T47D (cell line): ENCODE measurements around the gene CTF1.
A peak's percentile ranks its signal among the peaks of the same experiment; 100 is the strongest.
"Not testable (repeated sequence)": the region's sequence is repeated elsewhere in the genome, so short reads cannot be mapped to it uniquely, and the experiment has no call there.

Experiments used
- DNase-seq, 2 experiments: peaks; one replicate each; pipeline versions ENCODE4 v3.0.0 to v3.0.0-alpha.2; 2011 to 2012; ENCODE audit warnings: low read depth in 1 of 2, low spot score in 1 of 2
- JUND ChIP-seq: IDR thresholded peaks from 2 replicates; pipeline ENCODE4 v1.6.1; 2012; ENCODE audit warnings: low read depth
- in situ Hi-C: cut with HindIII; loops from 2 replicates; pipeline ENCODE4 v1.10.0; 2016; ENCODE audit warnings: low sequenced_read_pairs, low pct_unique_long_range_greater_than_20kb

Gene CTF1

GRCh38 chr16:30931068-30931650 is 34.7 kb downstream of the CTF1 start:
- no peak for TF ChIP-seq JUND
- no peak for DNase-seq
- in situ Hi-C loops = no loop called here

- DNase-seq = peak in 1 of 2 experiments; percentile 76
- in situ Hi-C loops = no loop called here
Measured at GRCh38 chr16:30934827-30935557, 38.6 kb downstream of the CTF1 start.

GRCh38 chr16:30937692-30938091 is 41.3 kb downstream of the CTF1 start:
- DNase-seq = no peak
- in situ Hi-C loops = no loop called here
- no peak for TF ChIP-seq JUND

More at GRCh38 chr16:30934827-30935557, 38.6 kb downstream of the CTF1 start:
- TF ChIP-seq JUND = no peak

GRCh38 chr16:30939571-30939970 is 43.2 kb downstream of the CTF1 start:
- in situ Hi-C loops = not testable (repeated sequence)

GRCh38 chr16:30941600-30942425 is 45.4 kb downstream of the CTF1 start:
- in situ Hi-C loops = no loop called here
- peak; percentile 81 to 82 for DNase-seq
- no peak for TF ChIP-seq JUND

More at GRCh38 chr16:30939571-30939970, 43.2 kb downstream of the CTF1 start:
- not testable (repeated sequence) for DNase-seq

GRCh38 chr16:30942426-30942806 is 46.0 kb downstream of the CTF1 start:
- no peak for DNase-seq
- no peak for TF ChIP-seq JUND
- in situ Hi-C loops = no loop called here

GRCh38 chr16:30944352-30944751 is 47.9 kb downstream of the CTF1 start:
- no peak for TF ChIP-seq JUND
- no peak for DNase-seq
- in situ Hi-C loops = no loop called here

GRCh38 chr16:30946671-30947540 is 50.5 kb downstream of the CTF1 start:
- no peak for DNase-seq
- TF ChIP-seq JUND = no peak
- in situ Hi-C loops = no loop called here

- DNase-seq = no peak
- in situ Hi-C loops = no loop called here
- no peak for TF ChIP-seq JUND
Measured at GRCh38 chr16:30947541-30947858, 51.1 kb downstream of the CTF1 start.

- in situ Hi-C loops = no loop called here
- DNase-seq = peak; percentile 78 to 98
- TF ChIP-seq JUND = no peak
Measured at GRCh38 chr16:30947859-30948666, 51.6 kb downstream of the CTF1 start.

- DNase-seq = peak in 1 of 2 experiments; percentile 77
- TF ChIP-seq JUND = no peak
- in situ Hi-C loops = no loop called here
Measured at GRCh38 chr16:30948667-30949649, 52.5 kb downstream of the CTF1 start, which contains the start of gene ORAI3. Gene ORAI3 (plus strand): TSS chr16:30949068. CDS start chr16:30949290, 222 bp downstream.
